GM10248 (cell line): ENCODE data around the gene LRRK2.
"Not testable (repeated sequence)": the region's sequence is repeated elsewhere in the genome, so short reads cannot be mapped to it uniquely, and the experiment has no call there.

Source experiments
- CTCF ChIA-PET: fragments of 300-600 bp; sonication (Branson Sonifier 250); formaldehyde crosslinking; extraction: SDS; loops from one replicate; lab custom pipeline; 2021; ENCODE audit warnings: antibody characterized with exemption; lab: Yijun Ruan, JAX
- POLR2A ChIA-PET: fragments of 350-650 bp; sonication (Branson Sonifier 250); formaldehyde crosslinking; extraction: SDS; loops from one replicate; lab custom pipeline; 2020; ENCODE audit warnings: antibody characterized with exemption; lab: Yijun Ruan, JAX
- DNase-seq: peaks from one replicate; pipeline ENCODE4 v3.0.0; 2012; ENCODE audit errors: extremely low spot score
- CTCF ChIP-seq: IDR thresholded peaks from 2 replicates; pipeline ENCODE4 v1.5.1; 2012; ENCODE audit warnings: mild to moderate bottlenecking, low read depth; ENCODE audit errors: extremely low read depth, missing control alignments, control extremely low read depth

LRRK2 gene

GRCh38 chr12:40344312-40344711 lies 119.5 kb downstream of the LRRK2 start:
- TF ChIP-seq CTCF, result no peak
- DNase-seq, result no peak
- POLR2A ChIA-PET, result no interaction called here
- CTCF ChIA-PET, result no interaction called here

GRCh38 chr12:40351976-40352375 lies 127.2 kb downstream of the LRRK2 start:
- no peak for TF ChIP-seq CTCF
- CTCF ChIA-PET, result interaction anchor here (1.8 to 2.2 kb wide), 2 partner anchors 14 to 22 kb away, joined by 3 to 8 read pairs; no protein-coding TSS in a partner anchor
- DNase-seq, result no peak
- POLR2A ChIA-PET, result no interaction called here

GRCh38 chr12:40375076-40375475 lies 150.3 kb downstream of the LRRK2 start:
- ChIA-PET POLR2A (no interaction called here), CTCF (interaction anchor here (1.1 to 2.4 kb wide), 3 partner anchors 8 to 24 kb away, joined by 4 to 8 read pairs (median 5); no protein-coding TSS in a partner anchor)
- no peak for TF ChIP-seq CTCF
- no peak for DNase-seq

- ChIA-PET CTCF (interaction anchor here (1.3 kb wide), 1 partner anchor 11 kb away, joined by 5 read pairs; no protein-coding TSS in a partner anchor), POLR2A (no interaction called here)
- no peak for DNase-seq
- TF ChIP-seq CTCF, result no peak
These were observed 151.9 kb downstream of the LRRK2 start for GRCh38 chr12:40376533-40377267.

GRCh38 chr12:40378691-40379090 lies 153.9 kb downstream of the LRRK2 start:
- no peak for DNase-seq
- no peak for TF ChIP-seq CTCF
- POLR2A ChIA-PET, result no interaction called here
- CTCF ChIA-PET, result no interaction called here

- TF ChIP-seq CTCF, result no peak
- ChIA-PET POLR2A (no interaction called here), CTCF (interaction anchor here (1.9 kb wide), 1 partner anchor 8 kb away, joined by 5 read pairs; no protein-coding TSS in a partner anchor)
- DNase-seq, result no peak
These were observed 157.4 kb downstream of the LRRK2 start for GRCh38 chr12:40382217-40382616.

- CTCF ChIA-PET, POLR2A ChIA-PET: not testable (repeated sequence)
These were observed 162.5 kb downstream of the LRRK2 start for GRCh38 chr12:40387279-40387678.

More at GRCh38 chr12:40387279-40387678, 162.5 kb downstream of the LRRK2 start:
- not testable (repeated sequence) for DNase-seq
